PC-9 (cell line): ENCODE data around the gene C17orf113.

Experiments used
- EZH2 ChIP-seq: fragments of 200-600 bp; sonication (generic); IDR thresholded peaks from 2 replicates; pipeline ENCODE4 v1.8.0; 2017; ENCODE audit warnings: antibody characterized with exemption, low read depth
- TF ChIP-seq, protein P1 (sequence below): fragments of 200-600 bp; sonication (generic); conservative IDR thresholded peaks from 2 replicates; pipeline ENCODE4 v1.6.1; 2017; ENCODE audit warnings: mixed run types, antibody characterized with exemption, mild to moderate bottlenecking, moderate library complexity

DNA sequence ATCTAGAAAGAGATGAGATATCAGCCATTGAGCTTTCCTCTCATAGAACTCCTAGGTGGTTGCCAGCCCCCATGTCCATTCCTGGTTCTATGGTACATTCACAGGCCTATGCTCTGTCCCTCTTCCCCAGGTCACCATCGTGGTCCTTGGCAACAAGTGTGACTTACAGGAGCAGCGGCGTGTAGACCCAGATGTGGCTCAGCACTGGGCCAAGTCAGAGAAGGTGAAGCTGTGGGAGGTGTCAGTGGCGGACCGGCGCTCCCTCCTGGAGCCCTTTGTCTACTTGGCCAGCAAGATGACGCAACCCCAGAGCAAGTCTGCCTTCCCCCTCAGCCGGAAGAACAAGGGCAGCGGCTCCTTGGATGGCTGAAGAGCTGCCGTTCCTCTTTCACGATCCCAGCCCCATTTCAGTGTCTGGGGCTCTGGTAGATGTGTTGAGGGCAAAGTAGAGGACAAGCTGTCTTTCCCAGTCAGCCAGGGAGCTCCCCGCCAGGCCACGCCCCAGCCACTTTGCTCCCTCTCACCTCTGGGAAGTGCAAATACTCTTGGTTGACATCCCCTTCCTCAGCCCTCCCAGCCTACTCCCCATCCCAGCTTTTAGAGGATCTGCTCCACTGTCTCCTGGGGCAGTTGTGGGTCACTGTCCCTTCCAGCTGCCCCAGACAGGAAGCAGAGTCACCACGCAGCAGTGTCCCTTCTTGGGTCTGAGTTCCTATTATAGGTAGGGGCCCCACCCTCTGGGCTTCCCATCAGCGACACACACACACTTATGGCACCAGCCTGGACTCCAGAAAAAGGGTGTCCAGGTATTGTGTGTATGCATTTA, 26.7 kb downstream of the C17orf113 start:
- TF ChIP-seq, protein P1, sequence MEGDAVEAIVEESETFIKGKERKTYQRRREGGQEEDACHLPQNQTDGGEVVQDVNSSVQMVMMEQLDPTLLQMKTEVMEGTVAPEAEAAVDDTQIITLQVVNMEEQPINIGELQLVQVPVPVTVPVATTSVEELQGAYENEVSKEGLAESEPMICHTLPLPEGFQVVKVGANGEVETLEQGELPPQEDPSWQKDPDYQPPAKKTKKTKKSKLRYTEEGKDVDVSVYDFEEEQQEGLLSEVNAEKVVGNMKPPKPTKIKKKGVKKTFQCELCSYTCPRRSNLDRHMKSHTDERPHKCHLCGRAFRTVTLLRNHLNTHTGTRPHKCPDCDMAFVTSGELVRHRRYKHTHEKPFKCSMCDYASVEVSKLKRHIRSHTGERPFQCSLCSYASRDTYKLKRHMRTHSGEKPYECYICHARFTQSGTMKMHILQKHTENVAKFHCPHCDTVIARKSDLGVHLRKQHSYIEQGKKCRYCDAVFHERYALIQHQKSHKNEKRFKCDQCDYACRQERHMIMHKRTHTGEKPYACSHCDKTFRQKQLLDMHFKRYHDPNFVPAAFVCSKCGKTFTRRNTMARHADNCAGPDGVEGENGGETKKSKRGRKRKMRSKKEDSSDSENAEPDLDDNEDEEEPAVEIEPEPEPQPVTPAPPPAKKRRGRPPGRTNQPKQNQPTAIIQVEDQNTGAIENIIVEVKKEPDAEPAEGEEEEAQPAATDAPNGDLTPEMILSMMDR: no peak
- no peak for TF ChIP-seq EZH2
